Stimulated activated CD8-positive, alpha-beta memory T cell treated with anti-CD3 and anti-CD28 coated beads, Interleukin-12 subunit alpha, Interleukin-12 subunit beta, amount 100 ng/mL, for 24 hours (primary cell): ENCODE data around the gene MRPS16.
"Not testable (repeated sequence)": the region's sequence is repeated elsewhere in the genome, so short reads cannot be mapped to it uniquely, and the experiment has no call there.

ENCODE experiments used
- DNase-seq: peaks from one replicate; pipeline ENCODE4 v3.0.0-alpha.2; 2020; ENCODE audit errors: extremely low read depth

MRPS16 gene

DNA sequence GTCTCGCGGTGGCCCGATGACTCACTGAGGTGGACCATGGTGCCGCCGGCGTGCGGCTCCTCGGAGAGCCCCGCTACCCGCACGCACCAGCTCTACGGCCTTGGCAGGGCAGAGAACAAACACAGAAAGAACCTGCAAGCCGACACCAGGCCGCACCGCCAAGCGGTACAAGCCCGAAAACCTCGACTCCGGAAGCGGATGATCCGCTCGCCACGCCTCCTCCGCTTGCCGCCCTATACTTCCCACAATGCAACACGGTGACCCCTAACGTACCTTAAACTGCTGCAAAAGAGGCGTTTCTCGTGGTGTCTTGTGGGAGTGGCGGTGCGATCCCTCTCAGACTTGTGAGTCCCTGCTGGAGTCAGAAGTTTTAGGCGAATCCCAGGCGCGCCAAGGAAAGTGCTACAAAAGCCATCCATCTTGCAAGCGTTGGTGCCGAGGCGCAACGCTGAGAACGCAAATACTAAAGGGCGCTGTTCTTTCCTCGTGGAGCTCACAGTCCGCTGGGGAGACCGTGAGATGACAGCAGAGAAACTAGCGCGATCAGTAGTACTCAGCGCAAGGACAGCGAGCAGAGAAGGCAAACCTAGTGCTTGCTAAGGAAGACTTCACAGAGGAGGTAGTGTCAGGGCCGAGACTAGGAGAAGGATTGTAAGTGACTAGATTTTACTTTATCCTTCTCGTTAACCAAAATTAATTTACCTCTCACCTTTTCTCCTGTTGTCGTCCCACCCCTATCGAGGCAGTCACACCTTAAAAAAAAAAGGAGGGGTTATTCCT, at the start of gene MRPS16:
Gene MRPS16 (minus strand): TSS at position 200 of the 780 bp plus-strand sequence. CDS start 162 bp downstream, at position 38.
- DNase-seq, result peak; percentile 79

DNA sequence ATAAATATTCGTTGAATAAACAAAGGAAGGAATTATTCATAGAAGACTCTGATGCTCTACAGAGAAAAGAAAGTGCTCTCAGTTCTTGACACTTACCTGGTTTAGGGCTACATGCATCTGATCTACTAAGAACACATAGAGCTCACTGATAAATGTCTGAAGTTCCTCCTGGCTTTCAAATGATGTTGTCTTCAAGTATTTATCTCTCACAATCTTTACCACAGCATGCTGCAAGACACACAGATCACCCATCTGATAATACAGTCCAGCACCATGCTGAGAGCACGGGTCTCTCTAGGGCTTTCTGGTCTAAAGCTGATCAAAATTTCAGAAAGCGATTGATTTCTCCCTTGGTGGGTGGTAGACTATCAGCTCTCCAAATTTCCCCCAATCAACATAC, 44.5 kb upstream of the MRPS16 start:
- no peak for DNase-seq

DNA sequence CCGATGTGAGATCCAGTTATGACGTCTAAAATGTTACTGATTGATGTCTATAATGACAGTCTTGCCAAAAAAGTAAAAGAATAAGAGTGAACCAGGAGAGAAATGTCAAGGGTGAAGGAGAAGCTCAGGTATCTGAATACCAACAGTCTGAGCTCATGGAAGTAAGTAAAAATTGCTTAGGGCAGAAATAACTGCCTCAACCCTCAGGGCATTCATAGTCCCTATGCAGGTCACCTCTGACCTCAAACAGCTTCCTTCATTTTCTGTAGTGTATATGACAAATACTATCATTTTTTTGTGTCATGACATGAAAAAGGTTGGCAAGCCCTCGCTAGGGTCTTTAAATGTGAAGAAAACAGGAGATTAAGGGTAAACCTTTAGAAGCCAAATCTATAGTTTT, 41.0 kb upstream of the MRPS16 start:
- DNase-seq, result no peak

DNA sequence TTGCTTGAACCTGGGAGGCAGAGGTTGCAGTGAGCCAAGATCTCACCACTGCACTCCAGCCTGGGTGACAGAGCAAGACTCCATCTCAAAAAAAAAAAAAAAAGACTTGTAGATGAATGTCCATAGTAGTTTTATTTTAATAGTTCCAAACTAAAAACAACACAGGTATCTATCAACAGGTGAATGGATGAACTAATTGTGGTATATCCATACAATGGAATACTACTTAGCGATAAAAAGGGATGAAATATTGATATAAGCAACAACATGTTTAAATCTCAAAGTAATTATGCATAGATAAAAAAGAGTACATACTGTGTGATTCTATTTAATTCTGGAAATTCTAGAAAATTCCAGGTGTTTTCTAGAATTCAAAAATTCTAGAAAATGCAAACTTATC, 37.5 kb upstream of the MRPS16 start:
- DNase-seq, result no peak

DNA sequence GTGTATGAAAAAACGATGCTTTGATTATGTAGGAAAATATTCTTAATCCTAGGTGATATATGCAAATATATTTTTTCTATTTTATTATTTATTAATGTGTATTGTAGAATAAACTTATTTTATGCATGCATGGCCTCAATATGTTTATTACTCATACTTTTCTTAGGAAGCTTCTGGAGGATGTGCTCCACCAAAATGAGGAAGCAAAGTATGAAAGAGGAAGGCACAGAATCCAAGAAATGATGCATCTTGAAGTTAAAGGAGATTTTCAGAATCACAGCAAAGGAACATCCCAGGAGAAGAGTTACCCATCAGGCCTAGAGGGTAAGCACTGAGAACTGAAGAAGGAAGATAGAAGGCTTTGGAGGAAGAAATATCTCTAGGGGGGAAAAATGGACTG, 35.0 kb upstream of the MRPS16 start:
- DNase-seq, result no peak

DNA sequence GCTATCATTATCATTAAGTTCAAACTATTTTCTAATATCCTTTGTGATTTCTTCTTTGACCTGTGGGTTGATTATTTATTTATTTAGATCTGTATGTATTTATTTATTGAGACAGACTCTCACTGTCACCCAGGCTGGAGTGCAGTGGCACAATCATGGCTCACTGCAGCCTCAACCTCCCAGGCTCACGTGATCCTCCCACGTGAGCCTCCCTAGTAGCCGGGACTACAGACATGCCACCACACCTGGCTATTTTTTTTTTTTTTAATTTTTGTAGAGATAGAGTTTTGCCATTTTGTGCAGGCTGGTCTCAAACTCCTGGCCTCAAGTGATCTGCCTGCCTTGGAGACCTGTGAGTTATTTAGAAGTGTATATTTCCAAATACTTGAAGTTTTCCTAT, 28.7 kb upstream of the MRPS16 start:
- DNase-seq, result no peak

DNA sequence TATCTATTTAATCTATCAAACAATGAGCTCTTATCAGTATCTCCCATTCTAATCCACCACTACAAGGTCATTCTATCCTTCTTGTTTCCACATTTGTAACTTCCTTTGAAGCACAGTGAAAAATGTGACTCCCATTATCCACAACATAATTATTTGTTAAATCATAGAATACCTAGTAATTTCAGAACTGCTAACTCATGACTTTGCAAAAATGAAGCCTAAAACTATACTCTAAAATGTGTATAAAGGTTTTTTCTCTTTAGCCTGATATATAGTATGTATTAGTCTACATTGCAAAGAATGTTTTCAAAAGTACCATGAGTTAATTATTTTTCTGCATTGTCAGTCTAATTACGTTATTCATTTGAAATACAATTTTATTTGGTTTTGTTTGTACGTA, 12.0 kb upstream of the MRPS16 start:
- DNase-seq, result no peak

DNA sequence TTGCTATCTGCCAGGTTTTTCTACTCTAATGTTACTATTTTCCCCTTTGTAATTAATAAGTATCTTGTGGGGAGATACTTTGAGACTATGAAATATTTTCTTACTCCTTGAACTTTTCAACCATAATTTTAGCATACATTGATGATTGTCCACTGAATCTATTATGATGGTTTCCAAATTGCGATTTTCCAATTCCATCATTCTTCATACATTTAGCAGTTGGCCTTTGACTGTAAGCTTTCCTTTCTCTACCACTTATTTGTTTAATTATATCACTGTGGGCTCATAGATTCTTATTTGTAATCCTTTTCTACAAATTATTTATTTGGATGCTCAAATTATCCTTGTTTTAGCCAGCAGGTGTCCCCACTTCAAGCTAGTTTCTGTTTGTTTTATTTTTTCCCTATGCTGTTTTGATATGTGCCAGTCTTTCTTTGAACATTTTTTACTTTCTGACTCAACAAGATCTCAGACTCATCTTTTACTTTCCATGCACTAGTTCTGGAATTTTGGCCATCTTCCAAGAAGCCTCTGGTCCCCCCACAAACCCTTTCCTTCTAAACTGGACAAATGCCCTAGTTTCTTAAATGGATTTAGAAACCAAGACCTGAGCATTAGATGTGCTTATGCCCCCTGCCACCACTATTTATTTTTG, 11.4 kb upstream of the MRPS16 start:
- no peak for DNase-seq

DNA sequence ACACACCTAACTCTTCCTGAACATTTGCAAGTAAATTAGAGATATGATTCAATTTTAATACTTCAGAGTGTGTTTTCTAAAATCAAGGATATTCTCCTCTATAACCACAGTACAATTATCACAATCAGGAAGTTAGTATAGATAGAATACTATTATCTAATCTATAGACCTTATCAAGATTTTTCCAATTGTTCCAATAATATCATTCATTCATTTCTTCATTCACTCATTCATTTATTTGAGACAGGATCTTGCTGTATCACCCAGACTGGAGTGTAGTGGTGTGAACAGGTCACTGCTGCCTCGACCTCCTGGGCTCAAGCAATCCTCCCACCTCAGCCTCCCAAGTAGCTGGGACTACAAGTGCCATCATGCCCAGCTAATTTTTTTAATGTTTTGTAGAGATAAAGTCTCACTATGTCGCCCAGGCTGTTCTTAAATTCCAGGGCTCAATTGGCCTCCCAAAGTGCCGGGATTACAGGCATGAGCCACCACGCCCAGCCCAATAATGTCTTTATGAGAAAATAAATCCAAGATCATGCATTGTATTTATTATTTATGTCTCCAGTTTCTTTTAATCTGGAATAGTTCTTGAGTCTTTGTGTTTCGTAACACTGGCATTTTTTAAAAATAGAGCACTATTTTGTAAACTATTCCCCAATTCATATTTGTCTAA, 10.6 kb upstream of the MRPS16 start:
- no peak for DNase-seq

DNA sequence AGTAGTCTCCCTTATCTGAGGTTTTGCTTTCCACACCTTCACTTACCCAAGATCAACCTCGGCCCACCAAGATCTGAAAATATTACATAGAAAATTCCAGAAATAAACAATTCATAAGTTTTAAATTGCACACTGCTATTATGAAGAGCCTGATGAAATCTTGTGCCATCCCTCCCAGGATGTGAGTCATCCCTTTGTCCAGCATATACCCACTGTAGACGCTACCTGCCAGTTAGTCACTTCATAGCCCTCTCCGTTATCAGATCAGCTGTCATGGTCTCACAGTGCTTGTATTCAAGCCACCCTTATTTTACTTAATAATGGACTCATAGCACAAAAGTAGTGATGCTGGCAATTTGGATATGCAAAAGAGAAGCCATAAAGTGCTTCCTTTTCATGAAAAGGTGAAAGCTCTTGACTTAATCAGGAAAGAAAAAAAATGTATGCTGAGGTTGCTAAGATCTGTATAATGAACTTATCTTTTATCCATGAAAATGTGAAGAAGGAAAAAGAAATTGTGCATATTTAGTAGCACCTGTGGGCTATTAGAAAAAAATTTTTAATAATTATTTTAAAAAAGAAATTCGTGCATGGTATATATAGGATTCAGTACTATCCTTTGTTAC, 9.8 kb upstream of the MRPS16 start:
- no peak for DNase-seq

DNA sequence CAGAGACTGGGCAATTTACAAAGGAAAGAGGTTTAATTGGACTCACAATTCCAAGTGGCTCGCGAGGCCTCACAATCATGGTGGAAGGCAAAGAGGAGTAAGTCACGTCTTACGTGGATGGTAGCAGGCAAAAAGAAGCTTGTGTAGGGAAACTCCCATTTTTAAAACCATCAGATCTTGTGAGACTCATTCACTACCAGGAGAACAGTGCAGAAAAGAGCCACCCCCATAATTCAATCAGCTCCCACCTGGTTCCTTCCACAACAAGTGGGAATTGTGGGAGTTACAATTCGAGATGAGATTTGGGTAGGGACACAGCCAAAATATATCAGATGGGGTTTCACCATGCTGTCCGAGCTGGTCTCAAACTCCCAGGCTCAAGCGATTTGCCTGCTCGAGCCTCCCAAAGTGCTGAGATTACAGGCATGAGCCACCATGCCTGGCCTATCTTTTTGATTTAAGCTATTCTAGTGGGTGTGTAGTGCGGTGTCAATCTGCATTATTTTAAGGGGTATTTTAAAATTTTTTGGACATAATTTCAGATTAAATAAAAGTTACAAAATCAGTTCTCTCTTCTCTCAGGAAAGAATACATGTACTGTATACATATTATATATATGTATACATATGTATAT, 9.0 kb upstream of the MRPS16 start:
- DNase-seq, result no peak

DNA sequence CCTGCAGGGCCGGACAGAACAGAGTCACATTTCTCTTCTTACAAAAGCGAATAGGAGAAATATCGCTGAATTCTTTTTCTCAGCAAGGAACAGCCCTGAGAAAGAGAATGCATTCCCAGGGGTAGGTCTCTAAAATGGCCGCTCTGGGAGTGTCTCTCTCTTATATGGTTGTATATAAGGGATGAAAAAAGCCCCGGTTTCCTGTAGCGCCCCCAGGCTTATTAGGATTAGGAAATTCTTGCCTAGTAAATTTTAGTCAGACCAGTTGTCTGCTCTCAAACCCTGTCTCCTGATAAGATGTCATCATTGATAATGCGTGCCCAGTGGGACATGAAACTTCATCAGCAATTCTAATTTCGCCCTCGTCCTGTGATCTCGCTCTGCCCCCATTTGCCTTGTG, 6.2 kb upstream of the MRPS16 start:
- not testable (repeated sequence) for DNase-seq

DNA sequence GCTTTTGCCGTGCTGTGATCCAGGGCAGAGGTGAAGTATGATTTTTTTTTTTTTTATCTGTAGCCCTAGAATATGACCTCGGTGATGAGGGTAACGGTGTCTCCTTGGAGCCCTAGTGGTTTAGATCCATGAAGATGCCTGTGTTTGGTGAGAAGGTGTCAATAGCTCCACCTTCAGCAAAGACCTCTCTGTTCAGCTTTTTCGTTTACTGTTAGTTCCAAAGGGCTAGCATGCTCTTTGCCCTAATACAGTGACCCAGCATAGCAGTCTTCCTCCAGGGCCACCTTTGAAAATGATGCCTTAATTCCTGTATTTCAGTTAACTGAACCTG, 746 bp upstream of the MRPS16 start:
- DNase-seq, result no peak

DNA sequence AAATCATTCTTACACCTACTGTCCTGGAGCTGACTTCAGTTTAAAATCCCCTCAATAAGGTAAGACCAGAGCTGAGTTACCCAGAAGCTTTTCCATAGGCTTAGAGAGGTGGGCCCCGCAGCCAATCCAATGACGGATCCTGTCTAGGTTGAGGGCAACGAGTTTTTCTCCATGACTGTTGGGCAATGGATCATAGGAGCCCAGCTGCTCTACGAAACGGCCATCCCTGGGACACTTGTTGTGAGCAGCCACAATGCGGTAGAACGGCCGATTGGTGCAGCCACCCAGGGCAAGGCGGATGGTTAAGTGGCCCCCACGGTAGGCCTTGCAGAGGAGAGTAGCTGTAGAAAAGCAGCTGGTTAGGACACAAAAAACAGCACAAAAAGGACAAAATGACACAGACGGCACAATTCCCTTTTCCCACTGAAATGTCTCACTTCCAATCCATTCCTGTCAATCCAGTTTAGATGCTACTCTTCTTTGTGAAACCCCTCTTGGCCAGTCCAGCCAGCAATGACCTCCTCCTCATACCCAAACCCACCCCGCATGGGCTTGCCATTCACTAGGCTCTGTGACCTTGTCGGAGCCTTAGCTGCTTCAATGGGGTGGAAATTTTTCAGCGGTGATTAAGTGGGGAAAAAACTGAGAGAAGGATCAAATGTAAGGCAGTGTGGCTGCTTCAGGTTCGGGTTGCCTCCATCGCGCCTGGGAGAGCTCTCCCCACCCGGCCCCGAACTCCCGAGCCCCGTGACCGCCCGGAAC, 580 bp downstream of the MRPS16 start:
- no peak for DNase-seq

DNA sequence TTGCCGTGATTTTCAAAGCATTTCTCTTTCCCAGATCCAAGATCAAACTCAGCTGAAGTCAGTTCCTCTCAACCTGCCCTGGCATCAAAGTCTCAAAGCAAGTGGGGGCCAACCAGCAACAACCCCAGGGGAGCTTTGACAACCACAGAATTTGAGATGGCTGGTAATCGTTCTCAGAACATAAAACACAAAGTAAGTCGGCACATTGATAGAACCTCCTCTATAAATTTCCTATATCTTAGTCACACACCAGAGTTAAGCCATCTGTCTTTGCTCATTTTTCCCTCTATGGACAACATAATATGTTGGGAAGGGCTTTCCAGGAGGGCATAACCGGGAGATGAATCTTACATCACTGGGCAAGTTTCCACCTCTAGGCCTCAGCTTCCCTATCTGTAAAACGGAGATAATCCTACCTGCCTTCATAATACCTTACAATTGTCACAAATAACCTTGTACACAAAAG, 4.2 kb downstream of the MRPS16 start:
- no peak for DNase-seq

DNA sequence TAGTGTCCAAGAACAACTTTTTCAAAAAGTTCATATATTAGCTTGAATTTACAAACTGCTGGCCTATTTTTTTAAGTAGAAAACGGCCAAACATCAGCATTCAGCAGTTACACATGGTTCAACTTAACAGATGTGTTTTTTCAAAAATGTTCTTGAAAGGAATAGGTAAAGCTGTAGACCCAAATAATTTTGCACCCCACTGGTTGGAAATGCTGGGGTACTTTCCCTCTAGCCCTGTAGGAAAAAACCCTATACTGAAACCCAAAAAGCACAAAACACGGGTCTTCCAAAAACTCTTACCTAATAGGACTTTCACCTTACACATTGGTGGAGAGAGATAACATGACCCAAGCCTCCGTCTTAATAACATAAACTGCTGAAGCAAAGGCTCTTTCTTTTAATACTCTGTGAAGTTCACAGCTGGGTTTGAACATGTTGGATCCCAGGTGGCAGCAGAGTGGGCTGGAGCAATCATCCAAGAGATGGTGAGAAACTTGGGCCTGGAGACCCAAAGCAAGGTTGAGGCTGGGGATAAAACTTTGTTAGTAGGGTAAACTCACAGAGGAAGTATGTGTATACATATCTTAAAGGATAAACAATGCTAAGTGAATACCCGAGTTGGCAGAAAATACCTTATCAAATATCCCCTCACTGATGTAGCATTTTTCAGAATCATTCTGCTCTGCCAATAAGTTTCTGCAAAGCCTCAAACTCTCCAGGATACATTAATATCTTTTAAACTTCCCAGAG, 4.8 kb downstream of the MRPS16 start:
- no peak for DNase-seq

DNA sequence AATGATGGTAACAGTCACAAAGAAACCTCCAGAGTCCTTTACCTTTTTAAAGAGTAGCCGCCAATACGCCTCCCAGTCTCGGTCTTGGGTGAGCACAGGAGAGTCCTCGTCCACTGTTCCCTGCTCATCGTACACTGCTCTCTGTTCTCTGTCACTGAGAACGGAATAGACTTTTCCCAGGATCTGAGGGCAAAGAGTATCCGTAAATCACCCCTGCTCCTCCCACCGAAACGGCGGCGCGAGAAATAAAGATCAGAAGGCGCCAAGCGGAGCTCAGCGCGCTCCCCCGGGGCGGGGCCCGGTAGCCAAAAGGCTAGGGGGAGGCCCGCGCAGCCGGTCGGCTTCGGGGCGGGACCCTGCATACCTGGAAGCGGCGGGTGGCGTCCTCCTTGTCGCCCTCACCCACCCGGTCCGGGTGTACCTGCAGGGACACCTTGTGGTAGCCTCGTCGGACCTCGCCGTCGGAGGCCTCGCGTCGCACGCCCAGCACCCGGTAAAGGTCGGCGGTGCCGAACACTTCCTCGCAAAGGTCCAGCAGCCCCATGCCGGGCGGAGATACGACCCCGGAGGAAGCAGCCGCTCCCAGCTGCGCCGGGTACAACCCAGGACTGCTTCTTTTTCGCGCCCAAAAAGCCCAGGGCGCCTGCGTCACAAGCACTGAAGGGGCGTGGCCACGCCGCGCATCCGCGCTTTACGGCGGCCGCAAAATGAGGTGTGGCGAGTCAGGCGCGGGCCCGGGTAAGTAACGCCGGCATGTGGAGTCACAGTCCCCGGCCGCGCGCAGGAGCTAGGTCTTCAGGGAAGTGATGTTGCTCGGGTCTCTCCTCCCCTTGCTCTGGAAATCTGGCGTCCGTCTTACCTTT, 5.6 kb downstream of the MRPS16 start, which contains the start of gene DNAJC9:
Gene DNAJC9 (minus strand): TSS at position 610 of the 863 bp plus-strand sequence. CDS start 66 bp downstream, at position 544.
- DNase-seq, result peak; percentile 89

DNA sequence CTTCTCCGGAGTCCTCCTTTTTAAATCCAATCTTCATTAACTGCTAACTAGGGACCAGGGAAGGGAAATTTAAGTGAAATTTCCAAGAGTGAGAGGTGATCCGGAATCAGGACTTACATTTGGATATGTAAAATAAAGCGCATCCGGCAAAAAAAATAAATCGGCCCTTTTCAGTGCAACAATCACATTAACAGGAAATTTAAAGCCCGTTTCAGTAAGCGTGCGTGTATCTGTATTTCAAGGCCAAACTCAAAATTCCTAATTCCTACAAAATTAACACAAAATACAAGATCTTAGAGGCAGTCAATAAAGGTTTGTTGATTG, 6.2 kb downstream of the MRPS16 start:
- no peak for DNase-seq

DNA sequence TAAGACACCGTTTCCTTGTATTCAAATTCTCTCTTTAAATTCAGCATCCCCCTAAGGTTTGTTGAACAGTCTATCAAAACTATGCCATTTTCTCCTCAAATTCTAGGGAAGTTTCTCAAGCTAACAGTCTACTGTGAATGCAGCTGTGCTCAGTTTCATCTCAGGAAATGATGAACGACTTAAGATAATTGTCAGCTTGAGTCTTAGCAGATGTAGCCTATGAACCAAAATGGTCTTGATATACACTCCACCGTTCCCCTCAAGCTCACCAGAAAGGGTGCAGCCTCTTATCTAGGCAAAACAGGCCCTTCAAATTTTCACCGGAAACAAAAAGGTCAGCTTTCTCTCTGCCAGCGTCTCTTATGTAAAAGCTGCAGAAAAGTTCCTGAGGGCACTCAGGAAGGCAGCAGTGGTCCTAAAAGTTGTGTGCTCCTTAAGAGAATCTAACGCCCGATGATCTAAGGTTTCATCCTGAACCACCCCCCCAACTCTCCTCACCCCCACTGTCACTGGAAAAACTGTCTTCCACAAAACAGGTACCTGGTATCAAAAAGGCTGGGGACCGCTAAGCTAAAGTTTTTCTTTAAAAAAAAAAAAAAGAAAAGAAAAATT, 7.5 kb downstream of the MRPS16 start:
- DNase-seq, result no peak
